HG02571 (cell line): Measurements from ENCODE around the gene THAP12.
"Not testable (repeated sequence)": the region's sequence is repeated elsewhere in the genome, so short reads cannot be mapped to it uniquely, and the experiment has no call there.

Experiments used
- ATAC-seq: cut with Tn5 transposase; IDR thresholded peaks from one replicate; pipeline ENCODE4 v1.9.1; 2021; ENCODE audit warnings: mild to moderate bottlenecking, moderate library complexity; ENCODE audit not compliant: unreplicated experiment

THAP12 gene

GRCh38 chr11:76329084-76329648 lies 51.8 kb downstream of the THAP12 start:
- ATAC-seq: no peak

GRCh38 chr11:76327756-76328388 lies 53.1 kb downstream of the THAP12 start:
- no peak for ATAC-seq

GRCh38 chr11:76327202-76327601 lies 53.7 kb downstream of the THAP12 start:
- ATAC-seq: no peak

GRCh38 chr11:76325185-76325584 lies 55.7 kb downstream of the THAP12 start:
- ATAC-seq: no peak

GRCh38 chr11:76323804-76324203 lies 57.1 kb downstream of the THAP12 start:
- ATAC-seq: no peak

- ATAC-seq: not testable (repeated sequence)
Measured at GRCh38 chr11:76323375-76323774, 57.6 kb downstream of the THAP12 start.

- ATAC-seq: no peak
Measured at GRCh38 chr11:76322942-76323341, 58.0 kb downstream of the THAP12 start.

GRCh38 chr11:76322540-76322939 lies 58.4 kb downstream of the THAP12 start:
- ATAC-seq: no peak

GRCh38 chr11:76321820-76322524 lies 59.0 kb downstream of the THAP12 start:
- no peak for ATAC-seq

GRCh38 chr11:76321340-76321739 lies 59.6 kb downstream of the THAP12 start:
- no peak for ATAC-seq

- no peak for ATAC-seq
Measured at GRCh38 chr11:76320929-76321328, 60.0 kb downstream of the THAP12 start.

- not testable (repeated sequence) for ATAC-seq
Measured at GRCh38 chr11:76319798-76320197, 61.1 kb downstream of the THAP12 start.

GRCh38 chr11:76318744-76319384 lies 62.1 kb downstream of the THAP12 start:
- ATAC-seq: no peak

GRCh38 chr11:76317296-76317695 lies 63.6 kb downstream of the THAP12 start:
- no peak for ATAC-seq

GRCh38 chr11:76316726-76317125 lies 64.2 kb downstream of the THAP12 start:
- no peak for ATAC-seq

GRCh38 chr11:76315182-76315853 lies 65.6 kb downstream of the THAP12 start:
- no peak for ATAC-seq

GRCh38 chr11:76314741-76315090 lies 66.2 kb downstream of the THAP12 start:
- no peak for ATAC-seq

- no peak for ATAC-seq
Measured at GRCh38 chr11:76313913-76314740, 66.8 kb downstream of the THAP12 start.

GRCh38 chr11:76313271-76313670 lies 67.7 kb downstream of the THAP12 start:
- no peak for ATAC-seq

GRCh38 chr11:76310832-76311595 lies 69.9 kb downstream of the THAP12 start:
- ATAC-seq: no peak
